Kidney capillary endothelial cell (primary cell): ENCODE results near the gene C6orf132.
A peak's percentile ranks its signal among the peaks of the same experiment; 100 is the strongest.
"Not testable (repeated sequence)": the region's sequence is repeated elsewhere in the genome, so short reads cannot be mapped to it uniquely, and the experiment has no call there.

Experiments used
- DNase-seq: peaks from one replicate; pipeline ENCODE4 v3.0.0-alpha.2; 2018; ENCODE audit warnings: low spot score

C6orf132 gene

GRCh38 chr6:42142118-42142835 is at the start of gene C6orf132:
C6orf132 (minus strand) TSS chr6:42142620; CDS start chr6:42142444, 176 bp downstream.
- no peak for DNase-seq

GRCh38 chr6:42190554-42191183 is 48.2 kb upstream of the C6orf132 start:
- DNase-seq = no peak

GRCh38 chr6:42188406-42188805 is 46.0 kb upstream of the C6orf132 start:
- DNase-seq = no peak

GRCh38 chr6:42185597-42185996 is 43.2 kb upstream of the C6orf132 start:
- no peak for DNase-seq

- no peak for DNase-seq
Measured at GRCh38 chr6:42184475-42184874, 42.1 kb upstream of the C6orf132 start.

GRCh38 chr6:42182101-42182500 is 39.7 kb upstream of the C6orf132 start:
- DNase-seq = no peak

GRCh38 chr6:42179945-42180313 is 37.5 kb upstream of the C6orf132 start:
- no peak for DNase-seq

- no peak for DNase-seq
Measured at GRCh38 chr6:42179261-42179944, 37.0 kb upstream of the C6orf132 start.

GRCh38 chr6:42177514-42178364 is 35.3 kb upstream of the C6orf132 start:
- no peak for DNase-seq

GRCh38 chr6:42176981-42177380 is 34.6 kb upstream of the C6orf132 start:
- DNase-seq = no peak

GRCh38 chr6:42175860-42176259 is 33.4 kb upstream of the C6orf132 start:
- no peak for DNase-seq

GRCh38 chr6:42173101-42173500 is 30.7 kb upstream of the C6orf132 start, which contains the start of gene GUCA1A:
GUCA1A (plus strand) TSS chr6:42173364; CDS start chr6:42173614, 250 bp downstream.
- no peak for DNase-seq

- DNase-seq = no peak
Measured at GRCh38 chr6:42171813-42172581, 29.6 kb upstream of the C6orf132 start.

GRCh38 chr6:42169780-42170179 is 27.4 kb upstream of the C6orf132 start:
- DNase-seq = not testable (repeated sequence)

GRCh38 chr6:42168650-42169049 is 26.2 kb upstream of the C6orf132 start:
- DNase-seq = no peak

- peak; percentile 53 for DNase-seq
Measured at GRCh38 chr6:42166444-42167141, 24.2 kb upstream of the C6orf132 start.

GRCh38 chr6:42165016-42165415 is 22.6 kb upstream of the C6orf132 start:
- no peak for DNase-seq

GRCh38 chr6:42163981-42164380 is 21.6 kb upstream of the C6orf132 start:
- no peak for DNase-seq

GRCh38 chr6:42162812-42163211 is 20.4 kb upstream of the C6orf132 start:
- DNase-seq = no peak

- no peak for DNase-seq
Measured at GRCh38 chr6:42162384-42162783, 20.0 kb upstream of the C6orf132 start.
